ENCODE data around the gene HTR3D.
A peak's percentile ranks its signal among the peaks of the same experiment; 100 is the strongest.

HTR3D gene

GRCh38 chr3:184017672-184018423 lies 13.7 kb upstream of the HTR3D start, which contains the start of gene ABCC5 (continued):
- no peak for TF ChIP-seq ZNF514 (tag by site-specific recombination; IDR thresholded peaks at IDR 0.05)
- TF ChIP-seq SCRT1 (tag by site-specific recombination; IDR thresholded peaks at IDR 0.05; ENCODE audit: borderline replicate concordance), result no peak
- TF ChIP-seq ZNF112 (tag by site-specific recombination; IDR thresholded peaks at IDR 0.05), result no peak
- 0 out of 2 replicates have a peak, but pooled peaks have one; percentile 12 for TF ChIP-seq ZSCAN30 (tag by site-specific recombination; IDR thresholded peaks at IDR 0.05)
- no peak for TF ChIP-seq ZNF580 (tag by site-specific recombination; IDR thresholded peaks at IDR 0.05)
- no peak for TF ChIP-seq PRDM6 (tag by site-specific recombination; IDR thresholded peaks at IDR 0.05)
- no peak for TF ChIP-seq ZBTB49 (tag by site-specific recombination; IDR thresholded peaks at IDR 0.05; ENCODE audit: low read depth)
- TF ChIP-seq ZNF701 (tag by site-specific recombination; IDR thresholded peaks at IDR 0.05), result no peak
- peak; percentile 95 for TF ChIP-seq ZNF76 (tag by site-specific recombination; IDR thresholded peaks at IDR 0.05; ENCODE audit: borderline replicate concordance, low read depth)
- TF ChIP-seq ZNF416 (tag by site-specific recombination; IDR thresholded peaks at IDR 0.05), result no peak
- TF ChIP-seq ZNF211 (tag by site-specific recombination; IDR thresholded peaks at IDR 0.05; ENCODE audit: low read depth), result no peak
- no peak for TF ChIP-seq ZNF16 (tag by site-specific recombination; IDR thresholded peaks at IDR 0.05; ENCODE audit: low read depth)
- peak; percentile 25; the same call in 1 of the 2 replicates for TF ChIP-seq ZNF394 (tag by site-specific recombination; IDR thresholded peaks at IDR 0.05; ENCODE audit: borderline replicate concordance)
- TF ChIP-seq SCRT2 (tag by site-specific recombination; IDR thresholded peaks at IDR 0.05), result no peak
- peak; percentile 65 for TF ChIP-seq ZBTB48 (tag by site-specific recombination; IDR thresholded peaks at IDR 0.05)
- TF ChIP-seq ZNF175 (tag by site-specific recombination; IDR thresholded peaks at IDR 0.05), result no peak
- TF ChIP-seq PATZ1 (tag by site-specific recombination; IDR thresholded peaks at IDR 0.05), result peak; percentile 91
- TF ChIP-seq ZNF560 (tag by site-specific recombination; IDR thresholded peaks at IDR 0.05; ENCODE audit: borderline replicate concordance), result no peak
- no peak for TF ChIP-seq HOXA7 (CRISPR knock-in tag; IDR thresholded peaks at IDR 0.05; ENCODE audit: borderline replicate concordance)
- no peak for TF ChIP-seq ZNF513 (tag by site-specific recombination; IDR thresholded peaks at IDR 0.05)
- no peak for TF ChIP-seq TCF7L2 (IDR thresholded peaks at IDR 0.05; ENCODE audit: borderline replicate concordance, low read depth, low read length)
- TF ChIP-seq SP3 (tag by site-specific recombination; IDR thresholded peaks at IDR 0.05), result peak; percentile 82
- TF ChIP-seq ZNF138 (tag by site-specific recombination; IDR thresholded peaks at IDR 0.05; ENCODE audit: borderline replicate concordance), result no peak
- no peak for TF ChIP-seq KLF17 (tag by site-specific recombination; IDR thresholded peaks at IDR 0.05)
- TF ChIP-seq REST (tag by site-specific recombination; IDR thresholded peaks at IDR 0.05), result no peak

Measured in HEK293 (cell line).